NOMO-1 treated with DMSO at 0.1 percent for 48 hours (cell line): Measurements from ENCODE around the gene MGAT3.

Experiments used
- DNase-seq: peaks from one replicate; lab custom pipeline; 2025; ENCODE audit not compliant: unreplicated experiment; lab: John Stamatoyannopoulos, UW

Gene MGAT3

GRCh38 chr22:39469681-39470450 lies 13.1 kb downstream of the MGAT3 start:
- DNase-seq: no peak

GRCh38 chr22:39470451-39471291 lies 13.9 kb downstream of the MGAT3 start:
- DNase-seq: no peak

- DNase-seq: no peak
Measured at GRCh38 chr22:39471381-39472141, 14.7 kb downstream of the MGAT3 start.

- DNase-seq: no peak
Measured at GRCh38 chr22:39472570-39473556, 16.1 kb downstream of the MGAT3 start.

- no peak for DNase-seq
Measured at GRCh38 chr22:39473851-39474250, 17.0 kb downstream of the MGAT3 start.

GRCh38 chr22:39474351-39475111 lies 17.7 kb downstream of the MGAT3 start:
- no peak for DNase-seq

GRCh38 chr22:39475337-39475736 lies 18.5 kb downstream of the MGAT3 start:
- no peak for DNase-seq

- no peak for DNase-seq
Measured at GRCh38 chr22:39475902-39476301, 19.1 kb downstream of the MGAT3 start.

- DNase-seq: no peak
Measured at GRCh38 chr22:39476664-39477063, 19.9 kb downstream of the MGAT3 start.

- DNase-seq: no peak
Measured at GRCh38 chr22:39477542-39477941, 20.7 kb downstream of the MGAT3 start.

- DNase-seq: no peak
Measured at GRCh38 chr22:39478441-39478850, 21.6 kb downstream of the MGAT3 start.

GRCh38 chr22:39479254-39479653 lies 22.4 kb downstream of the MGAT3 start:
- DNase-seq: no peak

GRCh38 chr22:39480557-39480956 lies 23.7 kb downstream of the MGAT3 start:
- DNase-seq: no peak

GRCh38 chr22:39481054-39481453 lies 24.2 kb downstream of the MGAT3 start:
- no peak for DNase-seq

GRCh38 chr22:39481595-39481994 lies 24.8 kb downstream of the MGAT3 start:
- DNase-seq: no peak

- no peak for DNase-seq
Measured at GRCh38 chr22:39482768-39483167, 26.0 kb downstream of the MGAT3 start.

- no peak for DNase-seq
Measured at GRCh38 chr22:39486951-39487825, 30.4 kb downstream of the MGAT3 start.

GRCh38 chr22:39487826-39488520 lies 31.2 kb downstream of the MGAT3 start:
- no peak for DNase-seq
